PFSK-1 (cell line): ENCODE measurements around the gene MYO16.

Source experiments
- POLR2AphosphoS5 ChIP-seq: IDR thresholded peaks from 2 replicates; pipeline ENCODE4 v1.6.1; 2012; ENCODE audit warnings: low read depth, mild to moderate bottlenecking, control low read depth, low read length, moderate library complexity
- SIN3A ChIP-seq: IDR thresholded peaks from 2 replicates; pipeline ENCODE4 v1.6.1; 2012; ENCODE audit warnings: mild to moderate bottlenecking, low read length, moderate library complexity, borderline replicate concordance; ENCODE audit not compliant: insufficient read depth
- TAF1 ChIP-seq: IDR thresholded peaks from 2 replicates; pipeline ENCODE4 v1.6.1; 2012; ENCODE audit warnings: low read length, control low read depth, borderline replicate concordance; ENCODE audit not compliant: insufficient read depth
- TF ChIP-seq, protein P1 (sequence below), 2 experiments: IDR thresholded peaks; 2 replicates each; pipeline versions ENCODE4 v1.6.1 to v1.8.0; 2011 to 2012; ENCODE audit warnings: low read depth in 2 of 2, low read length in 2 of 2, control low read depth in 1 of 2, inconsistent platforms in 1 of 2, mild to moderate bottlenecking in 1 of 2, moderate library complexity in 1 of 2; ENCODE audit not compliant: insufficient read depth in 1 of 2

DNA sequence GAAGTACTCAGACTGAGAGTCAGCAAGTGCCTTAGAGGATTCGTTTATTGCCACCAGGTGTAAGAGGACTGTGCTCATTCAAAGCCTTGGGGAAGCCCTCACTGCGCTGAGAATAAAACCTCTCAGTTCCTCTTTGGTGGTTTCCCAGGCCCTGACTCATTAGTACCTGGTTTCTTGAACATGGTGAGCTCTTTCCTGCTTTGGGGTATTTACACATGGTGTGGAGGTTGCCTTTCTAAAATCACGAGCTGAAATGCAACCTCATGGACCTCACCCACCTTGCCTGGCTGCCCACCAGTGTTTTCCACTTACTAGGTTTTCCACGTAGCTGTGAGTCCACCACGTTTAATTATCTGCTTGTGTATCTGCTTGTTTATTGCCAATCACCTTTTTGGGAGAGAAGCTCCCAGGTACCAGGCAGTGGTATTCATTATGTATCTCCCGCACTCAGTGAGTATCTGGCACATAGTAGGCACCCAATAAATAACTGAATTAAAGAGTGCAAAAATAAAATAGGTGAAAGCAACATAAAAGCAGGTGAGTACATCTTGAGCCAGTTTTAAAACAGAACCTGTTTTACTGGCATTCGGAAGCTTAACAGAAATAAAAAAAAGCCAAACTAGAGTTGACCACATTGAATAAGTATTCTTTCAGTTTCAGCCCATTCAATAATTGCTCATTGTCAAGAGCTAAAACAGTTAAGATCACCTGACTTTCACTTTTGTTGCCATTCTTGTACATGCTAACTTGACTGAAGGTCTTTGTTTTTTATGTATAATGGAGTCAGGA lies 533.0 kb downstream of the MYO16 start:
- TF ChIP-seq TAF1: no peak
- TF ChIP-seq POLR2AphosphoS5: no peak
- no peak for TF ChIP-seq SIN3A
- TF ChIP-seq, protein P1, sequence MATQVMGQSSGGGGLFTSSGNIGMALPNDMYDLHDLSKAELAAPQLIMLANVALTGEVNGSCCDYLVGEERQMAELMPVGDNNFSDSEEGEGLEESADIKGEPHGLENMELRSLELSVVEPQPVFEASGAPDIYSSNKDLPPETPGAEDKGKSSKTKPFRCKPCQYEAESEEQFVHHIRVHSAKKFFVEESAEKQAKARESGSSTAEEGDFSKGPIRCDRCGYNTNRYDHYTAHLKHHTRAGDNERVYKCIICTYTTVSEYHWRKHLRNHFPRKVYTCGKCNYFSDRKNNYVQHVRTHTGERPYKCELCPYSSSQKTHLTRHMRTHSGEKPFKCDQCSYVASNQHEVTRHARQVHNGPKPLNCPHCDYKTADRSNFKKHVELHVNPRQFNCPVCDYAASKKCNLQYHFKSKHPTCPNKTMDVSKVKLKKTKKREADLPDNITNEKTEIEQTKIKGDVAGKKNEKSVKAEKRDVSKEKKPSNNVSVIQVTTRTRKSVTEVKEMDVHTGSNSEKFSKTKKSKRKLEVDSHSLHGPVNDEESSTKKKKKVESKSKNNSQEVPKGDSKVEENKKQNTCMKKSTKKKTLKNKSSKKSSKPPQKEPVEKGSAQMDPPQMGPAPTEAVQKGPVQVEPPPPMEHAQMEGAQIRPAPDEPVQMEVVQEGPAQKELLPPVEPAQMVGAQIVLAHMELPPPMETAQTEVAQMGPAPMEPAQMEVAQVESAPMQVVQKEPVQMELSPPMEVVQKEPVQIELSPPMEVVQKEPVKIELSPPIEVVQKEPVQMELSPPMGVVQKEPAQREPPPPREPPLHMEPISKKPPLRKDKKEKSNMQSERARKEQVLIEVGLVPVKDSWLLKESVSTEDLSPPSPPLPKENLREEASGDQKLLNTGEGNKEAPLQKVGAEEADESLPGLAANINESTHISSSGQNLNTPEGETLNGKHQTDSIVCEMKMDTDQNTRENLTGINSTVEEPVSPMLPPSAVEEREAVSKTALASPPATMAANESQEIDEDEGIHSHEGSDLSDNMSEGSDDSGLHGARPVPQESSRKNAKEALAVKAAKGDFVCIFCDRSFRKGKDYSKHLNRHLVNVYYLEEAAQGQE (IDR thresholded peaks at IDR 0.05; ENCODE audit: insufficient read depth in 1 of 2, low read depth in 2 of 2, low read length in 2 of 2): no peak
